ENCODE results near the gene THBS1.
A peak's percentile ranks its signal among the peaks of the same experiment; 100 is the strongest.

Gene THBS1

GRCh38 chr15:39613271-39613670 is 32.4 kb downstream of the THBS1 start:
- peaks cover 9% of the 10 kb centered on the region for H3K4me1 ChIP-seq (ENCODE audit: control insufficient read depth, insufficient read depth, low read length)
- H3K4me3 ChIP-seq (ENCODE audit: low read length): no peak overlapping the region
- peaks cover 28% of the 10 kb centered on the region for H3K9me3 ChIP-seq (ENCODE audit: control insufficient read depth, low read length)
- no peak for DNase-seq (ENCODE audit: low read depth)
- H3K36me3 ChIP-seq (ENCODE audit: control insufficient read depth, insufficient read depth, low read length, severe bottlenecking): no peaks in the 10 kb centered on the region
- H3K9ac ChIP-seq (ENCODE audit: low read length): no peak overlapping the region
- H3K27me3 ChIP-seq (replicated peaks; ENCODE audit: control insufficient read depth, insufficient read depth, low read length): no peaks in the 10 kb centered on the region

DNA sequence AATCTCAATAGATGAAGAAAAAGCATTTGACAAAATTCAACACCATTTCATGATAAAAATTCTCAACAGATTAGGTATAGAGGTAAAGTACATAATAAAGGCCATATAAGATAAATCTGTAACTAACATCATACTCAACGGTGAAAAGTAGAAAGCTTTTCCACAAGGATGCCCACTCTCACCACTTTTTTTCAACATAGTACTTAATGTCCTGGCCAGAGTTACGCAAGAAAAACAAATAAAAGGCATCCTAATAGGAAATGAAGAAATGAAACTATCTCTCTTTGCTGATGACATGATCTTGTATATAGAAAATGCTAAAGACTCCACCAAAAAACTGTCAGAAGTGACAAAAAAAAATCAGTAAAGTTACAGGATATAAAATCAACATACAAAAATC is 33.0 kb downstream of the THBS1 start:
- Histone ChIP-seq H3K27me3 (replicated peaks; ENCODE audit: control insufficient read depth, insufficient read depth, low read length) (no peaks in the 10 kb centered on the region), H3K4me1 (ENCODE audit: control insufficient read depth, insufficient read depth, low read length) (peaks cover 15% of the 10 kb centered on the region), H3K9me3 (ENCODE audit: control insufficient read depth, low read length) (peaks cover 28% of the 10 kb centered on the region), H3K36me3 (ENCODE audit: control insufficient read depth, insufficient read depth, low read length, severe bottlenecking) (no peaks in the 10 kb centered on the region), H3K4me3 (ENCODE audit: low read length) (no peak overlapping the region), H3K9ac (ENCODE audit: low read length) (no peak overlapping the region)
- DNase-seq (ENCODE audit: low read depth): no peak

DNA sequence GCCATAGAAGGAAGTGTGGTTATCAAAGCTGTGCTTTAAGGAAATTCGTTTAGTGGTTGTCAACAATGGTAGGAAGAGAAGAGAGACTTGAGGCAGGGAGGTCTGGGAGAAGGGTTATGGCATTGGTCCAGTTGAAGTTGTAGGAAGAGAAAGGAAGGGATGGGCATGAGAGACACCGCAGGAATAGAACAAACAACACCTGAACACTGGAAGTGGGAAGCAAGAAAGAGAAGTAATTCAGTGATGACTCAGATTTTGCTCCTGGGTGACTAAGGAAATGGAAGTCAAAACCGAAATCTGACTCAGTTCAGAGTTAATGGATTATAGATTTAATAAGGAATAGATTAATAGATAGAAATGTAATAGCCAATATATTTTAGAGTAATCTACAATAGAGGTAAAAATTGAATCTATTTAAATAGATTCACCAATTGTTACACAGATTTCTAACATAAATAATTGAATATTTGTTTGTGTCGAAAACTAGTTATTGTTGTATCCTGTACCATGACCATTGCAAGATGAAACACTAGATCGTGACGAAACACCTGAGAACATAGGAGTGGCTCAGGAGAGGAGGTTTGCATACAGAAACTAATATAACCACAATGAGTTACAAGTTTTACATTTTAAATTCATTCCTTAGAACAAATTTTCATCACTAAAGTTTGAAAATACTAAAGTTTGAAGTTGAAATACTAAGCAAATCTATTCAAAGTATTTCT is 36.0 kb downstream of the THBS1 start:
- peak overlapping the region; percentile 74 for H3K4me3 ChIP-seq (ENCODE audit: low read length)
- H3K9ac ChIP-seq (ENCODE audit: low read length): no peak overlapping the region
- H3K9me3 ChIP-seq (ENCODE audit: control insufficient read depth, low read length): peaks cover 7% of the 10 kb centered on the region
- H3K36me3 ChIP-seq (ENCODE audit: control insufficient read depth, insufficient read depth, low read length, severe bottlenecking): no peaks in the 10 kb centered on the region
- no peaks in the 10 kb centered on the region for H3K27me3 ChIP-seq (replicated peaks; ENCODE audit: control insufficient read depth, insufficient read depth, low read length)
- peaks cover 16% of the 10 kb centered on the region for H3K4me1 ChIP-seq (ENCODE audit: control insufficient read depth, insufficient read depth, low read length)
- peak; percentile 17 for DNase-seq (ENCODE audit: low read depth)

DNA sequence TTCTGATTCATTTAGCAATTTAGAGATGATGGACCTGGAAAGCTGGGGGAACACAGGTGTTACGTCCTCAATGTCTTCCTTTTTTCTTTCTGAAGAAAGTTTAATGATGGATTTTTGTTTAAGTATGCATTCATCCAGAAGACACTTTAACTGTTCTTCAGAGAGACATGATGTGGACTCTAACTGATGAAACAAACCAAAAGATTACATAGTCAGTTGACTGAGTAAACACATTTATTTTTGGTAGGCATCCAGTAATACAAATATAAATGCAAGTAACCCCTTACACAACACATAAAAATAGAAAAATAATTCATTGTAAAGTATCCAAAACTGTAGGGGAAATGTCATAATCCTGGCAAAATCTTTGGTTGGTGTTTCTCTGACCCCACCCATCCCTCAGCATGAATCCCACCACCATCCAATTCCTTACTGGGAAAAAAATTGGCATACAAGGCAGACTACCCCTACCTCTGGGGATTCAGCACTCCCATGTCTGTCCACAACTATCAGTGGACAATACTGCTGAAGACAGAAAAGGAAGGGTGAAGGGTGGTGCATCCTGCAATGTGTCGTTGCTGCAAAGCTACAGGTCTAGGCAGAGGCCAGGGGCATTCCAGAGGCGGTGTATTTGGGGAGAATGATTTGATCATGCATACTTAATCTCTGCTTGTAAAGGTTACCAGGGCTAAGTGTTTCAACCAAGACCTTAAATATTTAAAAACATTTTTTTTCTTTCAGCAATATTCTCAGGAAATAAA is 37.4 kb downstream of the THBS1 start:
- H3K4me3 ChIP-seq (ENCODE audit: low read length): peak overlapping the region; percentile 74

DNA sequence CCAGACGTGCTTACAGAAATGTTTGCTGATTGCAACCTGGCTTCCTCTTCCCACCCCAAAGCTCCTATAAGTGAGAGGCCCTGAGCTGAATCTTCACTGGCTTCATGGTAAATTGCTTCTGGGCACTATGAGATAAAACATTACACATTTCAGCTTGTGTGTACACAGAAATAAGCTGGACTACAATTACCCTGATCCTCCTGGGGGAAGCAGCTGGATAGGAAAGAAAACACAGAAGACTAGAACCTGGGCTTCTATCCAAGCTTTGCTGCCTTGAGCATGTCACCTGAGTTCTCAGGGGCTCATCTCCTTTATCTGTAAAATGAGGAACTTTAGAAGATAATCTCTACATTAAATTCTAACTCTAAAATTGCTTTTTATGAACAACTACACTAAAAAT is 40.3 kb downstream of the THBS1 start:
- DNase-seq (ENCODE audit: low read depth): no peak
- Histone ChIP-seq H3K9ac (ENCODE audit: low read length) (no peak overlapping the region), H3K27me3 (replicated peaks; ENCODE audit: control insufficient read depth, insufficient read depth, low read length) (no peaks in the 10 kb centered on the region), H3K4me3 (ENCODE audit: low read length) (no peak overlapping the region), H3K36me3 (ENCODE audit: control insufficient read depth, insufficient read depth, low read length, severe bottlenecking) (no peaks in the 10 kb centered on the region), H3K4me1 (ENCODE audit: control insufficient read depth, insufficient read depth, low read length) (peaks cover 33% of the 10 kb centered on the region), H3K9me3 (ENCODE audit: control insufficient read depth, low read length) (no peaks in the 10 kb centered on the region)

More for the DNA sequence above, 37.4 kb downstream of the THBS1 start:
- Histone ChIP-seq H3K9ac (ENCODE audit: low read length) (peak overlapping the region; percentile 64), H3K36me3 (ENCODE audit: control insufficient read depth, insufficient read depth, low read length, severe bottlenecking) (no peaks in the 10 kb centered on the region), H3K9me3 (ENCODE audit: control insufficient read depth, low read length) (peaks cover 6% of the 10 kb centered on the region), H3K4me1 (ENCODE audit: control insufficient read depth, insufficient read depth, low read length) (peaks cover 16% of the 10 kb centered on the region), H3K27me3 (replicated peaks; ENCODE audit: control insufficient read depth, insufficient read depth, low read length) (no peaks in the 10 kb centered on the region)
- DNase-seq (ENCODE audit: low read depth): peak; percentile 63

- peaks cover 33% of the 10 kb centered on the region for H3K4me1 ChIP-seq (ENCODE audit: control insufficient read depth, insufficient read depth, low read length)
- no peaks in the 10 kb centered on the region for H3K27me3 ChIP-seq (replicated peaks; ENCODE audit: control insufficient read depth, insufficient read depth, low read length)
- H3K9me3 ChIP-seq (ENCODE audit: control insufficient read depth, low read length): no peaks in the 10 kb centered on the region
- no peak for DNase-seq (ENCODE audit: low read depth)
- no peak overlapping the region for H3K4me3 ChIP-seq (ENCODE audit: low read length)
- H3K36me3 ChIP-seq (ENCODE audit: control insufficient read depth, insufficient read depth, low read length, severe bottlenecking): no peaks in the 10 kb centered on the region
- H3K9ac ChIP-seq (ENCODE audit: low read length): no peak overlapping the region
Observed at GRCh38 chr15:39621976-39622375, 41.1 kb downstream of the THBS1 start.

- Histone ChIP-seq H3K4me1 (ENCODE audit: control insufficient read depth, insufficient read depth, low read length) (peaks cover 27% of the 10 kb centered on the region), H3K4me3 (ENCODE audit: low read length) (no peak overlapping the region), H3K9me3 (ENCODE audit: control insufficient read depth, low read length) (no peaks in the 10 kb centered on the region), H3K27me3 (replicated peaks; ENCODE audit: control insufficient read depth, insufficient read depth, low read length) (no peaks in the 10 kb centered on the region), H3K9ac (ENCODE audit: low read length) (no peak overlapping the region), H3K36me3 (ENCODE audit: control insufficient read depth, insufficient read depth, low read length, severe bottlenecking) (no peaks in the 10 kb centered on the region)
- DNase-seq (ENCODE audit: low read depth): no peak
Observed at GRCh38 chr15:39622660-39623516, 42.0 kb downstream of the THBS1 start.

- Histone ChIP-seq H3K36me3 (ENCODE audit: control insufficient read depth, insufficient read depth, low read length, severe bottlenecking) (no peaks in the 10 kb centered on the region), H3K4me1 (ENCODE audit: control insufficient read depth, insufficient read depth, low read length) (peaks cover 21% of the 10 kb centered on the region), H3K9me3 (ENCODE audit: control insufficient read depth, low read length) (no peaks in the 10 kb centered on the region), H3K27me3 (replicated peaks; ENCODE audit: control insufficient read depth, insufficient read depth, low read length) (no peaks in the 10 kb centered on the region), H3K4me3 (ENCODE audit: low read length) (no peak overlapping the region), H3K9ac (ENCODE audit: low read length) (no peak overlapping the region)
- no peak for DNase-seq (ENCODE audit: low read depth)
Observed at GRCh38 chr15:39623529-39623931, 42.7 kb downstream of the THBS1 start.

- H3K36me3 ChIP-seq (ENCODE audit: control insufficient read depth, insufficient read depth, low read length, severe bottlenecking): no peaks in the 10 kb centered on the region
- no peaks in the 10 kb centered on the region for H3K27me3 ChIP-seq (replicated peaks; ENCODE audit: control insufficient read depth, insufficient read depth, low read length)
- no peak overlapping the region for H3K9ac ChIP-seq (ENCODE audit: low read length)
- H3K9me3 ChIP-seq (ENCODE audit: control insufficient read depth, low read length): no peaks in the 10 kb centered on the region
- H3K4me3 ChIP-seq (ENCODE audit: low read length): no peak overlapping the region
- peaks cover 22% of the 10 kb centered on the region for H3K4me1 ChIP-seq (ENCODE audit: control insufficient read depth, insufficient read depth, low read length)
- peak; percentile 75 for DNase-seq (ENCODE audit: low read depth)
Observed at GRCh38 chr15:39624806-39625205, 43.9 kb downstream of the THBS1 start.

DNA sequence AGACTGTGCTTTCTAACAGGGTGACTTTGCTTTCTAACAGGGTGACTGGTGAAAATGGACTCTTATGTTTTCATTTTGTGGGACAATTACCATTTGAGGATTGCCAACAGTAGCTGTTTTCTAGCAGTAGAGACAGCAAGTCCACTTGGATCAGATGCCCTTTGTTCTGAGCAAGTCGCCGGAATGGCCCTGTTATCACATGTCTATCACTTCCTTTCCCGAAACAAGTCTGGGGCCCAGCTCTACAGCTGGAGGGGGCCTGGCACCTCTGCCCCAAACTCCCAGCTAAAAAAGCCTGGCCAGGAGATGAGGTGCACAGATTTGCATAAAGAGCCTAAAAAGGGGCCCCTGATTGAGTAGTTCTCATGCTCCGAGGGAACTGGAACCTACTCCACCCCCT is 44.6 kb downstream of the THBS1 start:
- Histone ChIP-seq H3K36me3 (ENCODE audit: control insufficient read depth, insufficient read depth, low read length, severe bottlenecking) (no peaks in the 10 kb centered on the region), H3K9ac (ENCODE audit: low read length) (no peak overlapping the region), H3K4me1 (ENCODE audit: control insufficient read depth, insufficient read depth, low read length) (peaks cover 22% of the 10 kb centered on the region), H3K4me3 (ENCODE audit: low read length) (no peak overlapping the region), H3K9me3 (ENCODE audit: control insufficient read depth, low read length) (no peaks in the 10 kb centered on the region), H3K27me3 (replicated peaks; ENCODE audit: control insufficient read depth, insufficient read depth, low read length) (no peaks in the 10 kb centered on the region)
- no peak for DNase-seq (ENCODE audit: low read depth)

DNA sequence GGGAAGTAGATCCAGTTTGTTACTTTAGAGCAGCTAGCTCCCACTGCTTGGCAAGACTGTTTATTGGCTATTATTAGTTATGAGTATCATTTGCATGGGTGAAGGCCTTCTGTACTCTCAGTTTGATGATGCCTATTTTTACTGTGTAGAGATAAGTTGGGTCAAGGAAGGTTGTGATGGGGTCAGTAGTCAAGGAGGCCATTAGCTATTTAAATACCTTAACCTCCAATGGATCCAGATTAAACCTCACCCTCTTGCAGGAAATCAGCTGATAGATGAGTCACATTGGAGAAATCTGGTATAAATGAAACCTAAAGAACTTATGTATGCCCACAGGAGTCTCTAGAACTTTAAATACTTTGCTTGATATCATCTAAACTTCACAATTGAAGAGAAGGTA is 45.0 kb downstream of the THBS1 start:
- Histone ChIP-seq H3K9me3 (ENCODE audit: control insufficient read depth, low read length) (no peaks in the 10 kb centered on the region), H3K9ac (ENCODE audit: low read length) (no peak overlapping the region), H3K4me1 (ENCODE audit: control insufficient read depth, insufficient read depth, low read length) (peaks cover 22% of the 10 kb centered on the region), H3K4me3 (ENCODE audit: low read length) (no peak overlapping the region), H3K27me3 (replicated peaks; ENCODE audit: control insufficient read depth, insufficient read depth, low read length) (no peaks in the 10 kb centered on the region), H3K36me3 (ENCODE audit: control insufficient read depth, insufficient read depth, low read length, severe bottlenecking) (no peaks in the 10 kb centered on the region)
- DNase-seq (ENCODE audit: low read depth): no peak
